Activated CD8-positive, alpha-beta memory T cell treated with anti-CD3 and anti-CD28 coated beads, Interleukin-2, amount 50 U/mL, for 24 hours (primary cell): Measurements from ENCODE around the gene SPATA20.

Experiments used
- DNase-seq: peaks from one replicate; pipeline ENCODE4 v3.0.0-alpha.2; 2020; ENCODE audit errors: extremely low read depth

The SPATA20 gene

GRCh38 chr17:50519141-50519834, 27.7 kb upstream of the SPATA20 start:
- DNase-seq: no peak

GRCh38 chr17:50520483-50520882, 26.5 kb upstream of the SPATA20 start:
- no peak for DNase-seq

GRCh38 chr17:50521514-50521913, 25.5 kb upstream of the SPATA20 start:
- DNase-seq: no peak

GRCh38 chr17:50522766-50523165, 24.2 kb upstream of the SPATA20 start:
- no peak for DNase-seq

GRCh38 chr17:50523208-50523607, 23.8 kb upstream of the SPATA20 start:
- no peak for DNase-seq

- no peak for DNase-seq
Observed at GRCh38 chr17:50524838-50525237, 22.1 kb upstream of the SPATA20 start.

- DNase-seq: no peak
Observed at GRCh38 chr17:50527155-50527762, 19.7 kb upstream of the SPATA20 start.

GRCh38 chr17:50527949-50528474, 19.0 kb upstream of the SPATA20 start:
- no peak for DNase-seq

- no peak for DNase-seq
Observed at GRCh38 chr17:50529849-50530248, 17.1 kb upstream of the SPATA20 start.

GRCh38 chr17:50531428-50532025, 15.4 kb upstream of the SPATA20 start:
- no peak for DNase-seq

- no peak for DNase-seq
Observed at GRCh38 chr17:50532452-50533024, 14.4 kb upstream of the SPATA20 start, which contains the start of gene EPN3. EPN3 (plus strand) TSS chr17:50532735; CDS start chr17:50536557, 3,822 bp downstream.

- no peak for DNase-seq
Observed at GRCh38 chr17:50533185-50533584, 13.8 kb upstream of the SPATA20 start.

- no peak for DNase-seq
Observed at GRCh38 chr17:50533720-50534148, 13.2 kb upstream of the SPATA20 start.

GRCh38 chr17:50534222-50534978, 12.6 kb upstream of the SPATA20 start:
- DNase-seq: no peak

- DNase-seq: no peak
Observed at GRCh38 chr17:50534979-50535326, 12.0 kb upstream of the SPATA20 start.

- no peak for DNase-seq
Observed at GRCh38 chr17:50535407-50535806, 11.6 kb upstream of the SPATA20 start.

GRCh38 chr17:50536683-50537646, 10.0 kb upstream of the SPATA20 start:
- no peak for DNase-seq

GRCh38 chr17:50537721-50538548, 9.0 kb upstream of the SPATA20 start:
- no peak for DNase-seq

GRCh38 chr17:50538549-50539410, 8.2 kb upstream of the SPATA20 start:
- no peak for DNase-seq
